Colonic mucosa (tissue), 4 donors: ENCODE data around the gene LENG8. TPM values are rescaled to one million over a fixed set of nuclear protein-coding genes. Genes with fewer than 3 reads are reported as not detected.

Experiments used
- DNase-seq: peaks from one replicate; pipeline ENCODE4 v3.0.0-alpha.2; 2020
- H3K27ac ChIP-seq: fragments of 200-600 bp; one replicate; pipeline ENCODE4 v1.8.0; 2021
- H3K27me3 ChIP-seq: fragments of 200-600 bp; one replicate; pipeline ENCODE4 v1.8.0; 2021
- H3K36me3 ChIP-seq: fragments of 200-600 bp; one replicate; pipeline ENCODE4 v1.8.0; 2021
- H3K4me1 ChIP-seq: fragments of 200-600 bp; one replicate; pipeline ENCODE4 v1.8.0; 2021; ENCODE audit warnings: mild to moderate bottlenecking
- H3K4me3 ChIP-seq: fragments of 200-600 bp; one replicate; pipeline ENCODE4 v1.8.0; 2021
- H3K9ac ChIP-seq, 2 donors: one replicate each; pipeline ENCODE4 v1.7.0; 2013; ENCODE audit warnings: control low read depth in 2 of 2, low read depth in 2 of 2, low read length in 2 of 2
- H3K9me3 ChIP-seq: fragments of 200-600 bp; one replicate; pipeline ENCODE4 v1.8.0; 2021
- intact Hi-C: fragments of 100-400 bp; cut with DNase I; formaldehyde crosslinking; loops from one replicate; pipeline ENCODE4 v1.14.1; 2022
- total RNA-seq, 2 donors: library from RNA; stranded (reverse); fragmentation: NEBNext Ultra II Directional in 1 of 2; extraction: Animal tissue kit (Norgen Biotek cat#: 25700) in 1 of 2; gene quantifications; one replicate each; pipeline ENCODE4 v1.2.1, GENCODE V29; 2021
- TF ChIP-seq, protein P1 (sequence below): fragments of 200-600 bp; IDR thresholded peaks from one replicate; pipeline ENCODE4 v1.8.0; 2022; ENCODE audit warnings: antibody characterized with exemption, mild to moderate bottlenecking
- donor health status: healthy.
- donor health status: DM: no; HTN: no; CAD: no.
- donor health status: DM: no; HTN: no; CAD: no.

Gene LENG8
- total RNA-seq: 100 to 1,000 TPM in 1 of 2 donors, 10 to 100 TPM in 1; 80.2 to 154 TPM

DNA sequence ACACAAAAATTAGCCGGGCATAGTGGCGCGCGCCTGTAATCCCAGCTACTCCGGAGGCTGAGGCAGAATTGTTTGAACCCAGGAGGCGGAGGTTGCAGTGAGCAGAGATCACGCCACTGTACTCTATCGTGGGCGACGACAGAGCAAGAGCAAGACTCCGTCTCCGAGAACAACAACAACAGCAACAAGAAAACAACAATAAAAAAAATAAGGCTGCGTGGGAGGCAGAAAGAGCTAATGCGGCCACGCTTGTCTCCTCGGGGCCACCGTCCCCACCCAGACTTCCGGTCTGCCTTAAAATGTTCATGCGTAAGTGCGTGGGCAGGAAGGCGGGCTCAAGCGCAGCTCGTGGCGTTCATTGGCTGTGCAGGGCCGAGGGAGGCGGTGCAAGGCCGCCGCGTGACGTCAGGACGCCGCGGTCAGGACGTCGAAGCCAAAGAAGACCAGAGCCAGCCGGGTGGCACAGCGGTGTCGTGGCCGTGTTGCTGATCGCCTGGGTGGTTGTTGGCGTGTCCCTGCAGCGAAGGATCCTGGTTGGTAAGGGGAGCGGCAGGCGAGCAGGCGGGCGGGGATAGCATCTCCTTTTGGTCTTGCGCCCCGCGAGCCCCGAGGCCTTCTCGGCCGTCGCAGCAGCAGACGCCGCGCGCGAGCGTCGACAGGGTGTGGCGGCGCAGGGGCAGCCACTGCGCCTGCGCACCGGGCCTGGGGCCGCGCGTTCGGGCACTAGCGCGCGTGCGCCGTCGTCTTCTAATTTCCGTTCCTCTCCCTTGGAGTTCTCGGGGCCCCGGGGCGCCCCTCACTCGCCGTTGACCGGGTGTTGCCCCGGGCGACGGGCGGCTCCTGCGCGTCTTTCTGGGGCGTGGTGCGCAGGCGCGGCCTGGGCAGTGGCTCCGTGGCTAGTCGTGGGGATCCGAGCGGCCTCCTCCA, at the start of gene LENG8:
Gene LENG8, plus strand, starts transcription at position 426 of the 927 bp plus-strand sequence. CDS start 2,146 bp downstream, outside the sequence.
- H3K27ac ChIP-seq: peak within 1 kb of the TSS; percentile 98
- H3K9ac ChIP-seq: peak within 1 kb of the TSS; percentile 85 to 92
- TF ChIP-seq, protein P1, sequence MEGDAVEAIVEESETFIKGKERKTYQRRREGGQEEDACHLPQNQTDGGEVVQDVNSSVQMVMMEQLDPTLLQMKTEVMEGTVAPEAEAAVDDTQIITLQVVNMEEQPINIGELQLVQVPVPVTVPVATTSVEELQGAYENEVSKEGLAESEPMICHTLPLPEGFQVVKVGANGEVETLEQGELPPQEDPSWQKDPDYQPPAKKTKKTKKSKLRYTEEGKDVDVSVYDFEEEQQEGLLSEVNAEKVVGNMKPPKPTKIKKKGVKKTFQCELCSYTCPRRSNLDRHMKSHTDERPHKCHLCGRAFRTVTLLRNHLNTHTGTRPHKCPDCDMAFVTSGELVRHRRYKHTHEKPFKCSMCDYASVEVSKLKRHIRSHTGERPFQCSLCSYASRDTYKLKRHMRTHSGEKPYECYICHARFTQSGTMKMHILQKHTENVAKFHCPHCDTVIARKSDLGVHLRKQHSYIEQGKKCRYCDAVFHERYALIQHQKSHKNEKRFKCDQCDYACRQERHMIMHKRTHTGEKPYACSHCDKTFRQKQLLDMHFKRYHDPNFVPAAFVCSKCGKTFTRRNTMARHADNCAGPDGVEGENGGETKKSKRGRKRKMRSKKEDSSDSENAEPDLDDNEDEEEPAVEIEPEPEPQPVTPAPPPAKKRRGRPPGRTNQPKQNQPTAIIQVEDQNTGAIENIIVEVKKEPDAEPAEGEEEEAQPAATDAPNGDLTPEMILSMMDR: no peak
- H3K36me3 ChIP-seq: peaks cover 24% of the 10 kb centered on the region
- peaks cover 11% of the 10 kb centered on the region for H3K4me1 ChIP-seq
- DNase-seq: peak; percentile 97
- intact Hi-C loops: no loop called here
- no peaks in the 10 kb centered on the region for H3K9me3 ChIP-seq
- H3K27me3 ChIP-seq: no peaks in the 10 kb centered on the region
- H3K4me3 ChIP-seq: peak within 1 kb of the TSS; percentile 96

DNA sequence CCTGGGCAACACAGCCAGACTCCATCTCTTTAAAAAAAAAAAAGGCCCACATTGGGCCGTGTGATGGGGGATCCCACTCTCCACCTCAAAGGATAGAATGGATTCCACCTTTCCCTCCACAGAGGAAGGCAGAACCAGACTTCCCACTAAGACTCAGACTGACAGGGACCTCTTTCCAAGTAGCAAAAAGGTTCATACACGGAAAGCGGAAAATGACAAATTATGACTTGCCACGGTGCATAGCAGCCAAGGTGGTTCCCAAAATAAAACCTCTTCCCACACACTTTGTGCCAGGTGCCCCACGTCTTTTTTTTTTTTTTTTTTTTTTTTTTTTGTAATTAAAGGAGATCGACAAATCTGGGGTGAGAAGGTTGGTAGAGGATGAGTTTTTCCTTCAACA, 48.1 kb upstream of the LENG8 start:
- Histone ChIP-seq H3K9ac (no peak overlapping the region), H3K4me3 (no peak overlapping the region), H3K9me3 (no peaks in the 10 kb centered on the region), H3K4me1 (no peaks in the 10 kb centered on the region), H3K36me3 (no peaks in the 10 kb centered on the region), H3K27ac (no peak overlapping the region), H3K27me3 (no peaks in the 10 kb centered on the region)
- TF ChIP-seq, protein P1: no peak
- no peak for DNase-seq
- intact Hi-C loops: no loop called here

DNA sequence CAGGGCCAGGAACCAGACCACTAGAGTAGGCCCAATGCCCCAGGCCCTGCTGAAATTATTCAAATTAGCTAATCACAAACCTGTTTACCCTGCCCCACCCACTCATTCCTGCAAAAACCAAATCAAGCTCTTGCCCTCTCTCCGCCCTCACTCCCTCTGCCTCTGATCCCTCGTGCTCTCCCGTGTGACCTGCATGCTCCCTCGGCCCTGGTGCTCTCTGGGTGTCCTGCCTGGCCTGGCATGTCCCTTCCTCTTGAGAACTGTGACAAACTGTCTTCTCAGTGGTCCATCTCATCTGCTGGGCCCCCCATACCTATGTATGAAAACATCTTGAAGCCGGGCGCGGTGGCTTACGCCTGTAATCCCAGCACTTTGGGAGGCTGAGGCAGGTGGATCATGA, 45.9 kb upstream of the LENG8 start:
- Histone ChIP-seq H3K4me3 (no peak overlapping the region), H3K9me3 (no peaks in the 10 kb centered on the region), H3K27ac (no peak overlapping the region), H3K36me3 (no peaks in the 10 kb centered on the region), H3K9ac (no peak overlapping the region), H3K27me3 (no peaks in the 10 kb centered on the region), H3K4me1 (no peaks in the 10 kb centered on the region)
- DNase-seq: no peak
- intact Hi-C loops: no loop called here
- TF ChIP-seq, protein P1: no peak

DNA sequence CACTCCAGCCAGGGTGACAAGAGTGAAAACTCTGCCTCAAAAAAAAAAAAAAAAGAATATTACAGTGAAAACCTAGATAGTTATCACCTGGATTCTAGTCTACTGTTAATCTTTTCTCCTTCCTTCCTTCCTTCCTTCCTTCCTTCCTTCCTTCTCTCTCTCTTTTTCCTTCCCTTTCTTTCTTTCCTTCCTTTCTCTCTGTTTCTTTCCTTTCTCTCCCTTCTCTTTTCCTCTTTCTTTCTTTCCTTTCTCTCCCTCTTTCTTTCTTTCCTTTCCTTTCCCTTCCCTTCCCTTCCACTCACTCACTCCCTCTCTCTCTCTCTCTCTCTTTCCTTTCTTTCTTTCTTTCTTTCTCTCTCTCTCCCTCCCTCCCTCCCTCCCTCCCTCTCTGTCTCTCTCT, 43.4 kb upstream of the LENG8 start:
- no peak overlapping the region for H3K4me3 ChIP-seq
- no peak for DNase-seq
- no peak overlapping the region for H3K9ac ChIP-seq
- H3K36me3 ChIP-seq: no peaks in the 10 kb centered on the region
- H3K4me1 ChIP-seq: no peaks in the 10 kb centered on the region
- no peak overlapping the region for H3K27ac ChIP-seq
- intact Hi-C loops: no loop called here
- H3K9me3 ChIP-seq: no peaks in the 10 kb centered on the region
- TF ChIP-seq, protein P1: no peak
- H3K27me3 ChIP-seq: no peaks in the 10 kb centered on the region

DNA sequence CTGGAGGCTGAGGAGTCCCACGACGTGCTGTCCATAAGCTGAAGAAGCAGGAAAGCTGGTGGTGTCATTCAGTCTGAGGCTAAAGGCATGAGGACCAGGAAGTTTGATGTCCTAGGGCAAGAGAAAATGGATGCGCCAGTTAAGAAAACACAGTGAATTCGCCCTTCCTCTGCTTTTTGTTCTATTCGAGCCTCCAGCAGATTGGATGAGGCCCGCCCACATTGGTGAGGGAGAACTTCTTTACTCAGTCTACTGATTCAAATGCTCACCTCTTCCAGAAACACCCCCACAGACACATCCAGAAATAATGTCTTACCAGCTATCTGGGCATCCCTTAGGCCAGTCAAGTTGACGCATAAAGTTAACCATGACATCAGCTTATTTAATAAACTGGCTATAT, 41.2 kb upstream of the LENG8 start:
- intact Hi-C loops: no loop called here

More for the DNA sequence above, 41.2 kb upstream of the LENG8 start:
- no peak overlapping the region for H3K4me3 ChIP-seq
- H3K27ac ChIP-seq: no peak overlapping the region
- no peak for DNase-seq
- no peaks in the 10 kb centered on the region for H3K36me3 ChIP-seq
- no peaks in the 10 kb centered on the region for H3K27me3 ChIP-seq
- no peaks in the 10 kb centered on the region for H3K4me1 ChIP-seq
- H3K9ac ChIP-seq: no peak overlapping the region
- TF ChIP-seq, protein P1: no peak
- no peaks in the 10 kb centered on the region for H3K9me3 ChIP-seq
